Activated naive CD8-positive, alpha-beta T cell treated with anti-CD3 and anti-CD28 coated beads, Interleukin-2, amount 50 U/mL, for 16 hours (primary cell): ENCODE measurements around the gene IMPA2.
"Not testable (repeated sequence)": the region's sequence is repeated elsewhere in the genome, so short reads cannot be mapped to it uniquely, and the experiment has no call there.

Experiments
- DNase-seq: peaks from one replicate; pipeline ENCODE4 v3.0.0-alpha.2; 2020; ENCODE audit warnings: low read depth, low spot score

Gene IMPA2

DNA sequence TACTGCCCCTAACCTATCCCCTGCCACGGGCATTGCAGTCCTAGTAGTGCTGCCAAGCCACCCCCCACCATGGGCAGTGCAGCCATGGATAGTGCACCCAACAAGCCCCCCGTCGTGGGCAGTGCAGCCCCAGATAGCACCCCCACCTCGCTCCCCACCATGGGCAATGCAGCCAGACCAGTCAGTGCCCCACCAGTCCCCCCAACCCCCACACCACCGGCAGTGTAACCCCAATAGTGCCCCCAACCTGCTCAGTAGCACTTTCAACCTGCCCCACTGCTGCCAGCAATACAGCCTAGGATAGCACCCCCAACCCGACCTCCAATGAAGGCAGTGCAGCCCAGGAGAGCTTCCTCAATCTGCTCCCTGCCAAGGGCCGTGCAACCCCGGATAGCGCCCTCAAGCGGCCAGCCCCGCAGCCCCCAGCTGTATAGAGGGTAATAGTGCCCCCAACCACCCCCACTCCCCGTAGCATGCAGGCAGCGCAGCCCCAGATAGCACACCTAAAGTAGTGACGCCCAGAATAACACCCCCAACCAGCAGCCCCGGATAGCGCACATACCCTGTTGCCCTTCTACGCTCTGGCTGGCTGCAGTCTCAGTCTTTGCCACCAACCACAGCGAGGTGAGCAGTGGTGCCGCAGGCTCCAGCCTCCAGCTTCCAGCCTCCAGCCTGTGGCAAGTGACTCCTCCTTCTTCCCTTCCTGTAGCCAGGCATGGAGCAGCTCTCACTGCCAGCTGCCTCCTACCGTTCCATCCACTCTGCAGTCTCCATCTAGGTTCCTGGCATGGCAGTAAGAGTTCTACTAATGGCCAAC lies 66.9 kb downstream of the IMPA2 start:
- no peak for DNase-seq

DNA sequence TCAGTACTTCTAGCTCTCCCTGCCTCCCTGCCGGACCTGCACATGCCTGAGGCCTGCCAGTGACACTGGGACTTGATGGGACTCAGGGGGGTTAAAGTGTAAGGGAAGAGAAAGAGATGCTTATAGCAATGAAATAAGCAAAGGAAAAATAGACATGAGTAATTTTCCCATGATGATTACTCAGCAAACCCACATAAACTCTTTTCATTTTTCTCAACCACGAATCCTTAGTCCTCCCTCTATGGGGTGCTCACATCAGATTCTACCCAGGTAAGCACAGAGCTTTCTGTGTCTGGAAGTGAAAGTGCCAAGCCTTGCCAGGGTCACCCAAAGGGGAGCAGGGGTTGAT lies 67.5 kb downstream of the IMPA2 start:
- no peak for DNase-seq

DNA sequence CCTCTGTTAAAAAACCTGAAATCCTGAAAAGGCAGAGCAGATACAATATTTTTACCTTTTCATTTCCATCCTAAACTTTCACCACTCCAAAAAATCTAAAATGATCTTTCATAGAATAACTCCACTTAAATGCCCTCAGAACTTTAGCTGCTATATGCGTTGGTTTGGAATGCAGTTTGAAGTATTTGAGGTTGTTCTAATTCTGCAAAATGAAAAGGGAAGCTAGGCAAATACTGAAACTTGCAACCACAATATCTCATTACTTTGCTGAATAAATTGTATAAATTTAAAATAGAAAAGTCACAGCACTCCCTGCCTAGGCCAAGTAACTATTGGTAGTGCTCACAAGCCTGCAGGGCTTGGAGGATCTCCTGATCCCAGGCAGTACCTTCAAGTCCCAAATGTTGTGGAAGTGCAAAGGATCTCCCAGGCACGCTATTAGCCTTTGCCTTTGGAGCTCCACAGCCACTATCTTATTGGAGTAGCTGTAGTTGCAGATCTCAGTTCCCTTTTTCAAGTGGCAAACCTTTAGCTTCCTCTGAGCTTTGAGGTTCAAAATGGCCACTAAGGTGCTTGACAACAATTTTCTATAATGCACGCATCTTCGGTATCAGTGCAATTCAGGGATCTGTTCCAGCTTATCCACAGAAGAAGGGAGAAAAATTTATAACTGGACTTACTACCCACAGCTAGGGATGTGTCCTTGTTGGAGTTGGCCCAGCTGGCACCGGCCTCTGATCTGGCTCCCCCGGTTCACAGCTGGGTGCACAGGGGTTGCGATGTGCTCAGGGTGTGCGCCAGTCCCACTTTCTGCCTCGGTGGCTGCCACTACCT lies 68.9 kb downstream of the IMPA2 start:
- no peak for DNase-seq

DNA sequence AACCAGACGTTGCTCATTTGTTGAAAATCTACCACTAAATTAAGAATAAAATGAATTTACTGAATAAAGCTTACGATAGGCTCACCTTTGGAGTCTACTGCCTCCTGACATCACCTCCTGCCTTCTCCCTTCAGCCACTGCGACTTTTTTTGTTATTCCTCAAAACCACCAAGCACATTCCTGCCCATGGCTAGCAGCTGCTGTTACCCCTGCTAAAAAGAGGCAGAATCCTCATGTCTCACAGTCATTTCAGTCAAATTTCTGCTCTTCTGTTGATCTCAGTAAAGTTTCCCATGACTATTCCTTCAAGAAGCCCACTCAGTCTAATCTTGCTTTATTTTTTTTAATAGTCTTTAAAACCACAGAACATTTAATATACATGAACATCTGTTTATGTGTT lies 71.6 kb downstream of the IMPA2 start:
- DNase-seq, result no peak

DNA sequence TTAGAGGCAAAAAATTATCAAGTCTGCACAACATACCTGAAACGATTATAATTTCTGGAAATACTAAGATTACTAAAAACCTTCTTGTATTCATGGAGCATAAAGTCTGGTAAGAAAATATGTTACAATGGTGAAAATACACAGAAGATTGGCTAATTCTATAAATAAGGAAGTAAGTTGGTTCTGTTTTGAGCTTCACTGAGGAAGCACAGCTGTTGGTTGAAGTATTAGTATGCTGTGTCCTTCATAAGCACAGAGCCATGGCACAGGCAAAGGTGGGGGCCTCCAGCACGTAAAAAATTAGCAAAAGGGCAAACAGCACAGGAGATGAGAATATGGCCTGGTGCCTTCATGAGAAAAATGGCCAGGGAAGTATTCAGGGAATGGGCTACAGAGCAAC lies 72.0 kb downstream of the IMPA2 start:
- DNase-seq, result no peak

DNA sequence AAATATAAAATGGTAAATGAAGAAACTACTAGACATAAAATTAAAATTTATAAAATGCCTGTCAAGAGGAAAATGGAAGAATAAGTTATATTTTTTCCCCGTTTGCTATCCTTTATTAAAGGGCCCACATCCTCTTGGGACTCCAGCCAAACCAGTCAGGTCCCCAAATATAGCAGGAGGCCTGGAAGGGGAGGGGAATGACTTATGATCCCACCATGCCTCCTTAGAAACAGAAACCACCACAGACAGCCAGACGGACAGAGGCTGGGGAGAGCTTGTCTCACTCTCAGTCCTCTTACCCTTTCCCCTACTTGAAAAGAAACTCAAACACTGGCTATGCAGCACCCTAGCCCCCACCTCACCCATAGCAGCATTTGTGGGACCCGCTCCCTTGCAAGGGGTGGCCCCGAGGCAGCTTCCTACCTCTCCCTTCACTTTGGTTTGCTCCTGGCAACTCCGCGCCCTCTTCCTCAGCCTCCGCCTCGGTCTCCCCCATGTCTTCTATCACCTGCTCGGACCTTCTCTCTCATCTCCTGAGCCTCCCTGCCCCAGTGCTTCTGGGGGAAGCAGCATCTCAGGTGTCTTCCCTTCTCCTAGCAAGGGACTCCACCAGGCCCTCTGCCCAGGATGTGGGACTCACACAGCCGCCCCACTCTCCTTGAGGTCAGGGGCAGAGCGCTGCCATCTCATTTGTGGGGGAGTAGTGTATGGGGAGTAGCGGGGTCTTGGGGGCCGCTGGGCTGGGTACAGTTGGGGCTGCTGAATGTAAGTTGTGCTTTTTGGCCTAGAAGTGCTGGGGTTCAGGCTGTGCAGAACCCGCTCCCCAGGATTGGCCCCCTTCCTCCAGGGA lies 75.0 kb downstream of the IMPA2 start:
- DNase-seq, result no peak

DNA sequence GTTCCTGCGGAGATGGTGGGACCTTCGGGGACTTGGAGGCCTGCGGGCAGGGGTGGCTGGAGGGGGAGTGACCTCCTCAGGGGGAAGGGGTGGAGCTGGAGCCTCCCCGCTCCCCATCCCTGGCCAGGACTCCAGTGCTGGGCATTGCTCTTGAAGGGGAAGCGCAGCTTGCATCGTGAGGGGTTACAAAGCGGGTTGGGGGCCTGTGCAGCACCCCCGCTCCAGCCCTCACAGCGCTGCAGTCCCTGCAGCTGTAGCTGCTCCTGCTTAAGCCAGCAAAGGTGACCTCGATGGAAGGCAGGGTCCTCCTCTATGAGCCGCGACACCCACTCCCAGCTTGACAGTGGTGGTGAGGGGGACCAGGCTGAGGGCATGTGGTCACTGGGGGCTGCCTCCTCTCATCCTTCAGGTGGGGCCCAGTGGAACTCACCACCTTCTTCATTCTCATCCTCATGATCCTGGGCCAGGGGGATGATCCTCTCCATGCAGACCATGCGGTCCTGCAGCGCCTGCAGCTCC lies 75.6 kb downstream of the IMPA2 start:
- DNase-seq, result no peak

DNA sequence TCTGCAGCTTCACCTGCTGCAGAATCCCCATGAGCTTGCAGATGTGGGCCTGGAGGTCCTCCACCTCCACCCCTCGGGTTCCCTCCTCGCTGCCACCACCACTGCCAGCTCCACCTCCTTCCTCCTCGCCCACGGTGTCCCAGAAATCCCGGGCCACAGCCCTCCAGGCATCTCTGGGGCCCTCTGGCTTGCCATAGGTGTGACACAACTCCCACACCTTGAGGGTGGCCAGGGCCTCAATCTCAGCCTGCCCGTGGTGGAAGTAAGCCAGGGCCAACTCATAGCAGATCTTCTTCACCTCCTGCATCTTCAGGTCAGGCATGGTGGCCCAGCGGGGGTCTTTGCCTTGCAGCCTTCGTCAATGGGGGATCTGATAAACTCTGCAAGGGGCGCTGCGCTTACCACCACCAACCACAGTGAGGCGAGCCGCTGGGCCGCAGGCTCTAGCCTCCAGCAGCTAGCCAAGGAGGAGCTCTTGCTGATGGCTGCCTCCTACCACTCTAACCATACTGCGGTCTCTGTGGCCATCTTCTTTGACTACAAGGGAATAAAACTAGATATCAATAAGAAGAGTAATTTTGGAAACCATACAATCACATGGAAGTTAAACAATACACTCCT lies 76.2 kb downstream of the IMPA2 start:
- no peak for DNase-seq

DNA sequence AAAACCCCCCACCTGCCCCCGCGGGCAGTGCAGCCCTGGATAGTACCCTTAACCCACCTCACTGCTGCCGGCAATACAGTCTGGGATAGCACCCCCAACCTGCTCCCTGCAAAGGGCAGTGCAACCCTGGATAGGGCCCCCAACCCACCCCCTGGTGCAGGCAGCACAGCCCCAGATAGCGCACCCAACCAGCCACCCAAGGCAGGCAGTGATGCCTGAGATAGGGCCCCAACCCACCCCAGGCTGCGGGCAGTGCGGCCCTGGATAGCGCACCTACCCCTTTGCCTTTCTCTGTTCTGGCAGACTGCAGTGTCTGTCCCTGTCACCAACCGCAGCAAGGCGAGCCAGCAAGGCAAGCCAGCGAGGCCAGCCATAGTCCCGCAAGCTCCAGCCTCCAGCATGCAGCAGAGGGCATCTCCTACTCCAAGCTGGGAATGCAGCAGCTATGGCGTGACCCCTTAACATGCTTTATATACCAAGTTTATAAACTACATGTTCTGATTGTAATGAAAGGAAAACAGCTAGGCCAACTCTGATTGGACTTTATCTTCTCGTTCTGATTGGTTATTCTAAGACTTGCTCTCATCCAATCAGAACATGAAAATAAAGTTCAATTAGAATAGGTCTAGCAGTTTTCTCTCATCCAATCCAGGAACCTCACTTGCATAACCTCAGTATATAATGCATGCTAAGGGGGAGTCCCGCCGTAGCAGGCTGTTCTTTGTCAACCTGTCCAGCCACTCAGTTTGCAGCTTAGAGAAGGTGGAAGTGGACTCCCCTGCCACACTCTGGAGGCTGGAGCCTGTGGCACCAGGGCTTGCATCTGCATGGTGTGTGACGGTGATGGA lies 78.3 kb downstream of the IMPA2 start:
- DNase-seq, result no peak

DNA sequence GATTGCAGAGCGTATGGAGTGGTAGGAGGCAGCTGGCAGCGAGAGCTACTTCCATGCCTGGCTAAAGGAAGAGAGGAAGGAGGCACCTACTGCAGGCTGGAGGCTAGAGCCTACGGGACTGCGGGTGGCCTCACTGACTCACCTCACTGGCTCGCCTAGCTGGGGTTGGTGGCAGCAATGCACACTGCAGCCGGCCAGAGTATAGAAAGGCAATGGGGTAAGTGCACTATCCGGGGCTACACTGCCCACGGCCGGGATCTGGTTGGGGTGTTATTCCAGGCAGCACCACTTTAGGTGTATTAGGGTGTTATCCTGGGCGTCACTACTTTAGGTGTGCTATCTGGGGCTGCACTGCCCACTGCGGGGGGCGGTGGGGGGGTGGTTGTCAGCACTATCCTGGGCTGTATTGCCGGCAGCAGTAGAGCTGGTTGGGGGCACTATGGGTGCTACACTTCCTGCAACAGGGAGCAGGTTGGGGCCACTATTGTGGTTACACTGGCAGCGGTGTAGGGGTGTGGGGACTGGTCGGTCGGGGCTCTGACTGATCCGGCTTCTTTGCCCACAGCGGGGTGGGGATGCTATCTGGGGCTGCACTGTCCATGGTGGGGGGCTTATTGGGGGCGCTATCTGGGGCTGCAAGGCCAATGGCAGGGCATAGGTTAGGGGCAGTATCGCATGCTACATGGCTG lies 79.0 kb downstream of the IMPA2 start:
- no peak for DNase-seq

DNA sequence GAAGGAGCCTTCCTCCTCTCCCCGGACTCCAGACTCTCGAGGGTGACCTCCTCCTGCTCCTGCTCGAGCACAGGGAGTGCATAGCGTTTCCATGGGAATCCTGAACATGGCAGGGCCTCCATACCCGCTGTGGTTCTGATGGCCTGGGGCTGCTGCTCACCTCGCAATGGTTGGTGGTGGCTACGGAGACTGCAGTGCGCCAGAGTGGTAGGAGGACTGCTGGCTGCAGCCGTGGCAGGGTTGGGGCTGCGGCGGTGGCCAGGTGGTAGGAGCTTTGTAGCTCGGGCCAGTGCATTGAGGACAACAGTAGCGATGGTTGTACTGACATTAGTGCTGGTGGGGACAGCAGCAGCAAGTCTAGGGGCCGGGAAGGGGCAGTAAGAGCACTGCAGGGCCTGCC lies 80.4 kb downstream of the IMPA2 start:
- DNase-seq, result no peak

DNA sequence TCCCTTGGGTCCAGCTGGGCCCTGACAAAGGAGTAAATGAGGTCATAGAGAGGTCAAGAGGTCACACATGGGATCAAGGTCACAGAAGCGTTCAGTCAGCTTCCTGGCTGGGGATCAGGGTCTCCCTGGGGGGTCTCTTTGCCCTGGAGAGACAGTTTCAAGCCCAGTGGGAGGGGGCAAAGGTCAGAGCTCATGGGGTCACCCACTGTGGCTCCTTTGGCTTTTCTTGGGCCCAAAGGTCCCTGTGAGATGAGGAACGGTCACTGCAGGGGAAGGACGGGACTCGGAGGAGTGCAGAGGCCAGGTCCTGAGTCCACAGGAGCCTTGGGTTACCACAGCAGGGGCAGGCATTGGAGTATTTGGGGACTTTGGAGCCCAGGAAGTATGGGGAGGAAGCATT lies 81.7 kb downstream of the IMPA2 start:
- DNase-seq, result no peak

DNA sequence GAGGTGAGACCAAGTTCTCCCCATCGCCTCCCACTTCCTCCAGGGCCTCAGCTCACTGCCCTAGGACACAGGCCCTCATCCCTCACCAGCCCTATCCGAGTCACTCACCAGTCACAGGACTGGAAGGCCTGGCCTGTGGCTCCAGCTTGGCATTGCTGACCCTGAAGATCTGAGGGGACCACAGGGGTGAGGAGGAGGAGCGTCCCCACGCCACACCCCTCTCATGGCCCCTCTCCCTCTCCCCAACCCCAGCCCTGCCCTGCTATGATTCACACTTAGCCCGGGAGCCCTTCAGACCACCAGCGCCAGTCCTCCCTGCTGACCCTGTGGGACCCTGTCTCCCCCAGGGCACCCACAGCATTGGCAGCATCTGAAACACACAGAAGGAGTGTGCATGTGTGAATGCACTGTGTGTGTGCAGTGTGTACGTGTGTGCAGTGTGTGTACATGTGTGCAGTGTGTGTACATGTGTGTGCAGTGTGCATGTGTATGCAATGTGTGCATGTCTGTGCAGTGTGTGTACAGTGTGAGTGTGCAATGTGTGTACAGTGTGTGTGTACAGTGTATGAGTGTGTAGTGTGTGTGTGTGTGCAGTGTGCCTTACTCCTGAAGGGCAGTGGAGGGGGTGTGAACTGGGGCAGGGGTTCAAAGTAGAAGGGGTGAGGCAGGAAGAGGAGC lies 82.9 kb downstream of the IMPA2 start:
- DNase-seq, result no peak

DNA sequence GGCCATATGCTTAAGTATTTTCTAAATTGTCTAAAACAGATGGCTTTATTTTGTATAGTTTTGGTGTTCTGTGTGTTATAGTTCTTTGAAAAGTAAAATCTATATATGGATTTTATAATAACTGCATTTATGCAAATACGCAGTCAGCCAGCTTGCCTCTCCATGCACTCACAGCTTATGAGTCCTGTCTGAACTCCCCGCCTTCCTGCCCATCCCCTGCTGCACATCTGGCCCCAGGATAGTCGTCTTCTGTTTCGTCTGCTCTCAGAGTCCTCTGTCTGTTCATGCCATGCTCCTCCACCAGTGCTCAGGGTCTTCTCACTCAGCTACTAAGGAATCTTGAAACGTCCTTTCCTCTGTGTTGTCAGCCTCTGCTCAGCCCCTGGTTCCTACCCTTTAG lies 84.1 kb downstream of the IMPA2 start:
- DNase-seq, result no peak

DNA sequence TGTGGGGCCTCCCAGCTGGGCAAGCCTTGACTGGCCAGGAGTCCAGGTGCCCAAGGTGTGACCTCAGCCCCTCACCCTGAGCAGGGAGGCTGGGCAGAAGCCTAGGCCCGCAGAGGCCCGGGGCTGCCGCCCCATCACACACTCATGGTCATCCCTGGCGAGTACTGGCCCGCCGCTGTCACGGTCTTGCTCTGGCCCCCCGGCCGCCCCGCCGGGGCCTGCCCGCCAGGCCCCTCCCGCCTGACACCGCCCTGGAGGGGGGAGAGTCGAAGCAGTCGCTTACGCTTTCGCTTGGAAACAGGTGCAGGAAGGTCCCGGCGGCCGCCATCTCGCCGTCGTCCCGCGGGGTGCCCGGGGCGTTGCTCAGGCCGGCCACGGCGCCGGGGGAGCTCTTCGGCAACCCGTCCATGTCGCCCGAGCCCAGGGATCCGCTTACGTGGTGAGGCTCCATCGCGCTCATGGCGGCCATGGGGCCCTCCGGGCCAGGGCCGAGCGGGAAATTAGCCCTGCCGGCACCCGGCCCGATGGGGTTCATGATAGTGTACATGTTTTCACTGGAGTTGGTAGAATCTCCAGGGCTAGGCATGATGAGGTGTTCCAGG lies 85.7 kb downstream of the IMPA2 start:
- DNase-seq, result no peak

DNA sequence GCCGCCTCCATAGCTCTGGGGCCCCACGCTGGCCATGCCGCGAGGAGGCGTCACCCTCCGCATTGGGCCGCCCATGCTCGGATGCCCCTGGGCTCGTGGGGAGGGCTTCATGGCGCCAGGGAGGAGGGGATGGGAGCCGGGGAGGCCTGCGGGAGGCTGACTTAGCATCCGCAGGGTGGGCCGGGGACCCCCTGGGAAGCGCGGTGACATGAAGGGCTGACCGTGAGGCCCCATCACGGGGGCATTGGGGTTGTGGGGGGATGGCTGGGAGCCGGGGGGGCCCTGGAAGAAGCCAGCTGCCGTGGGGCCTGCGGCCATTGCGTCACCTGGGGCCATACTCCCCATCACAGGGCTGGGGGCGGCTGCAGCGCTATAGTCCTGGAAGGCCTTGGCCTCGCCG lies 86.4 kb downstream of the IMPA2 start:
- DNase-seq, result no peak

DNA sequence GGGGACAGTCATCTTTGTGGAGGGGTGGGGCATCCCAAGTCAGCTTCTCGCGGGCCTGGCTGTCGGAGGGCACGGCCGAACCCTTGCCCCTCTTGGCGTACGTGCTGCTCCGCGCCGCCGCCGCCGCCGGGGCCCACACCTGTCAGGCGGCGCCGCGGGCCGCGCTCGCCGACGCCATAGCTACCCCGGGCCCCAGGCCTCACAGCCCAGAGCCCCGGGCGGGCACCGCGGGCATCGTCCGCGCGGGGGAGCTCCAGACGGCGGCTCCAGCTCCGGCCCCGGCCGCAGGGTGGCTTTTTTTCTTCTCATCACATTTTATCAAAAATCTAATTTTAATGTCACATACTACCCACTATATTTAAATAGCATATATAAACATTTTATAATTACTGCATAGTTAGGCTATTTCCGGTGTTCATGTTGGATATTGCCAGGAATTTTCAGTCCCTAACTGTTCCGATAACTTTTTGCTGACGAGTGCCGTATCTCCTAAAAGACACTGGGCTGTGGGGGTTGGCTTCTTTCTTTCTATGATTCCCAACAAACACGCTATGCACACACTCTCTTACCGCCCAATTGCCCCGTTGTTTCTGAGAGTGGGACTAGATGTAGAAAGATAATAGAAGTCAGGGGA lies 87.1 kb downstream of the IMPA2 start:
- not testable (repeated sequence) for DNase-seq

DNA sequence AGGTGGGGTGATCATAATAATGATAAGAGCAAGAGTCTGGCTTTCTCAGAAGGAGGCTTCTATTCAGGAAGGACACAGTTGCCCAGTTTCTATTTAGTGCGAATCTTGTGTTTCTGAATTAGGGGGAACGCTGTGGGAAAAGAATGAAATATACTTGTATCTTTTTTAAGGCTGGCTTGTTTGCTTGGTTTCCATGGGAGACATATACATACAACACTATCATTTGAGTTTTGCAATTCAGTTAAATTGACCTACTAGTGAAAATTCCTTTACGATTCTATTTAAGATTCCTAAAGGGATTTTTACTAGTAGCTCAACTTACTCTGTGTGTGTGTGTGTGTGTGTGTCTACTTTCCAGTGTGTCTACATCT lies 87.6 kb downstream of the IMPA2 start:
- no peak for DNase-seq

DNA sequence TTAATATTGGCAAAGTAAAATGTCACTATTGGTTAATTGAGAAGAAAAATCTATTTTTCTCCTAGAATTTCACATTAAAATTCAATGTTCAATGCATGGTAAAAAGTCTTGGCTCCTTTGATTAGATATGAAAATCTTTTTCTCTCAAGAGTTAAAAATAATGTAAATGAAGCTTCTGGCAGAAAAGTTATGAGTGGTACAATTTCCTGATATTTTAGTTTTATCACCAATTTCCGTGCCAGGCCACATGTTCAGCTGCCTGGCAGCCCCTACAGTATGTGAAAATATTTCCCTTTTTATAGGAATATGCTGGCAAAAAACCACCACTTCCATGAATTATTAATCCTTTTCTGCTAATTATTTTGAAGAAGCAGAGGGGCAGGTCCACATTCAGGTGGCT lies 89.8 kb downstream of the IMPA2 start:
- not testable (repeated sequence) for DNase-seq
